ENCODE measurements around the gene PLOD2. TPM values are rescaled to one million over a fixed set of nuclear protein-coding genes. Genes with fewer than 3 reads are reported as not detected.

The PLOD2 gene
- total RNA-seq, 1 donor from 2014 or later = 117 TPM

DNA sequence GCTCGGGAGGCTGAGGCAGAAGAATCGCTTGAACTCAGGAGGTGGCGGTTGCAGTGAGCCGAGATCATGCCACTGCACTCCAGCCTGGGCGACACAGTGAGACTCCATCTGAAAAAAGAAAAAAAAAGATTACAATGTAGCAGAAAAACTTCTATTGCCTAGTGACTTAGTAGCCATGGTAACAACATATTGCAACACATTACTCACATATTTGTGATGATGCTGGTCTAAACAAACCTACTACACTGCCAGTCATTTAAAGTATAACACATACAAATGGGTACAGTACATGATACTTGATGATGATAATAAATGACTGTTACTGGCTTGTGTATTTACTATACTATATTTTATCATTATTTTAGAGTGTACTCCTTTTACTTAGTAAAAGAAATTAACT lies 125.6 kb downstream of the PLOD2 start:
- Histone ChIP-seq H2AFZ (ENCODE audit: low read depth, low read length) (no peak overlapping the region), H3K4me2 (ENCODE audit: low read length) (no peak overlapping the region), H3K27me3 (ENCODE audit: insufficient read depth, low read length) (no peaks in the 10 kb centered on the region), H3K4me1 (ENCODE audit: insufficient read depth, low read length) (no peaks in the 10 kb centered on the region), H3K9ac (ENCODE audit: low read length) (no peak overlapping the region), H3K4me3 (ENCODE audit: insufficient read depth, low read depth, low read length) (no peak overlapping the region), H3K79me2 (ENCODE audit: insufficient read depth, low read length) (no peaks in the 10 kb centered on the region), H3K9me3 (ENCODE audit: insufficient read depth, low read depth, low read length) (no peaks in the 10 kb centered on the region), H3K36me3 (ENCODE audit: insufficient read depth, low read length) (no peaks in the 10 kb centered on the region), H4K20me1 (ENCODE audit: insufficient read depth, low read length) (no peaks in the 10 kb centered on the region), H3K27ac (ENCODE audit: low read depth, low read length) (no peak overlapping the region)
- Mint-ChIP-seq H3K36me3 (ENCODE audit: low read depth, unreplicated experiment) (no peaks in the 10 kb centered on the region), H3K4me3 (ENCODE audit: unreplicated experiment) (no peak overlapping the region), H3K9me3 (ENCODE audit: unreplicated experiment) (peaks cover 2% of the 10 kb centered on the region), H3K27ac (ENCODE audit: unreplicated experiment) (no peak overlapping the region), H3K4me1 (ENCODE audit: low read depth, unreplicated experiment) (no peaks in the 10 kb centered on the region), H3K27me3 (ENCODE audit: low read depth, unreplicated experiment) (no peaks in the 10 kb centered on the region)
- FAIRE-seq = no peak
- TF ChIP-seq EZH2 (IDR thresholded peaks at IDR 0.05; ENCODE audit: insufficient read depth, low read length) = no peak
- TF ChIP-seq, protein P1, sequence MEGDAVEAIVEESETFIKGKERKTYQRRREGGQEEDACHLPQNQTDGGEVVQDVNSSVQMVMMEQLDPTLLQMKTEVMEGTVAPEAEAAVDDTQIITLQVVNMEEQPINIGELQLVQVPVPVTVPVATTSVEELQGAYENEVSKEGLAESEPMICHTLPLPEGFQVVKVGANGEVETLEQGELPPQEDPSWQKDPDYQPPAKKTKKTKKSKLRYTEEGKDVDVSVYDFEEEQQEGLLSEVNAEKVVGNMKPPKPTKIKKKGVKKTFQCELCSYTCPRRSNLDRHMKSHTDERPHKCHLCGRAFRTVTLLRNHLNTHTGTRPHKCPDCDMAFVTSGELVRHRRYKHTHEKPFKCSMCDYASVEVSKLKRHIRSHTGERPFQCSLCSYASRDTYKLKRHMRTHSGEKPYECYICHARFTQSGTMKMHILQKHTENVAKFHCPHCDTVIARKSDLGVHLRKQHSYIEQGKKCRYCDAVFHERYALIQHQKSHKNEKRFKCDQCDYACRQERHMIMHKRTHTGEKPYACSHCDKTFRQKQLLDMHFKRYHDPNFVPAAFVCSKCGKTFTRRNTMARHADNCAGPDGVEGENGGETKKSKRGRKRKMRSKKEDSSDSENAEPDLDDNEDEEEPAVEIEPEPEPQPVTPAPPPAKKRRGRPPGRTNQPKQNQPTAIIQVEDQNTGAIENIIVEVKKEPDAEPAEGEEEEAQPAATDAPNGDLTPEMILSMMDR (IDR thresholded peaks at IDR 0.05; ENCODE audit: insufficient read depth, low read depth, low read length) = no peak
- no peak for DNase-seq (ENCODE audit: low read depth)

DNA sequence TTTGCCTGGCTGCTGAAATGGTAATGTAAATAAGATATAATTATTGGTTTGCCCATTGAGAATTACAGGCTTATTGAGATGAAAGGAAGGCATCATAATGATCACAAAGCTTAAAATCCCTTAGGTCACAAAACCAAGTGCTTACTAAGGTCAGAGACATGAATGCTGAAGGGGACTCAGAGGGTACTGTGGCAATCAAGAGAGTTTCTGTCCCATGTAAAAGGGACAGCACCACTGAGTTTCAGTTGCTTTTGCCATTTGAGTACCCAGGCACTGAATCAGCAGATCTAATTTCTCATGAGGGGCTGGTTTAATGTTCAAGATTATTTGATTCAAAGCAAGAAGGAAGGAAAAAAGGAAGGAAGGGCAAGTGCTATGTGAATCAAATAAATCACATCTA lies 127.0 kb downstream of the PLOD2 start:
- Mint-ChIP-seq H3K4me1 (ENCODE audit: low read depth, unreplicated experiment) (no peaks in the 10 kb centered on the region), H3K4me3 (ENCODE audit: unreplicated experiment) (no peak overlapping the region), H3K27ac (ENCODE audit: unreplicated experiment) (no peak overlapping the region), H3K27me3 (ENCODE audit: low read depth, unreplicated experiment) (no peaks in the 10 kb centered on the region), H3K9me3 (ENCODE audit: unreplicated experiment) (peaks cover 3% of the 10 kb centered on the region), H3K36me3 (ENCODE audit: low read depth, unreplicated experiment) (no peaks in the 10 kb centered on the region)
- Histone ChIP-seq H3K4me1 (ENCODE audit: insufficient read depth, low read length) (no peaks in the 10 kb centered on the region), H4K20me1 (ENCODE audit: insufficient read depth, low read length) (no peaks in the 10 kb centered on the region), H2AFZ (ENCODE audit: low read depth, low read length) (no peak overlapping the region), H3K9ac (ENCODE audit: low read length) (no peak overlapping the region), H3K27me3 (ENCODE audit: insufficient read depth, low read length) (no peaks in the 10 kb centered on the region), H3K4me2 (ENCODE audit: low read length) (no peak overlapping the region), H3K79me2 (ENCODE audit: insufficient read depth, low read length) (no peaks in the 10 kb centered on the region), H3K27ac (ENCODE audit: low read depth, low read length) (no peak overlapping the region), H3K4me3 (ENCODE audit: insufficient read depth, low read depth, low read length) (no peak overlapping the region), H3K36me3 (ENCODE audit: insufficient read depth, low read length) (no peaks in the 10 kb centered on the region), H3K9me3 (ENCODE audit: insufficient read depth, low read depth, low read length) (no peaks in the 10 kb centered on the region)
- FAIRE-seq (no peak), DNase-seq (ENCODE audit: low read depth) (no peak)
- TF ChIP-seq, protein P1 (IDR thresholded peaks at IDR 0.05; ENCODE audit: insufficient read depth, low read depth, low read length) = no peak
- TF ChIP-seq EZH2 (IDR thresholded peaks at IDR 0.05; ENCODE audit: insufficient read depth, low read length) = no peak

DNA sequence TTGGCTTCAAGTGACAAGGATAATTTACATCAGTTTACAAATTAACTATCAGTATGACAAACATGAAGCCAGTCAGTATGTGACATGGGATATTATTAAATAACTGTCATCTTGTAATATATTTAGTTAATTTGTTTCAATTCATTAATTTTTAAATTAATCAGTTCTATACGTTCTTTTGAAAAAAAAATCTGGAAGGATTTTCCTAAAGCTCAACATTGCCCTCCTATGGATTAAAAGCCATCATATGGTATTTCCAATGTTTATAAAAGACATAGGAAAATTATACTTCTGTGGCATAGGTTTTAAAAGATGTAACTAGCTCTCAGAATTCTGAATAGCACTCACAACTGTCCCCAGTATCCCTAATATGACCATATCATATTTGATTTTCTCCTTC lies 134.4 kb downstream of the PLOD2 start:
- Histone ChIP-seq H3K4me2 (ENCODE audit: low read length) (no peak overlapping the region), H3K4me3 (ENCODE audit: insufficient read depth, low read depth, low read length) (no peak overlapping the region), H3K9ac (ENCODE audit: low read length) (no peak overlapping the region), H3K36me3 (ENCODE audit: insufficient read depth, low read length) (no peaks in the 10 kb centered on the region), H2AFZ (ENCODE audit: low read depth, low read length) (no peak overlapping the region), H3K27me3 (ENCODE audit: insufficient read depth, low read length) (no peaks in the 10 kb centered on the region), H3K9me3 (ENCODE audit: insufficient read depth, low read depth, low read length) (peaks cover 4% of the 10 kb centered on the region), H3K4me1 (ENCODE audit: insufficient read depth, low read length) (no peaks in the 10 kb centered on the region), H3K27ac (ENCODE audit: low read depth, low read length) (no peak overlapping the region), H4K20me1 (ENCODE audit: insufficient read depth, low read length) (no peaks in the 10 kb centered on the region), H3K79me2 (ENCODE audit: insufficient read depth, low read length) (no peaks in the 10 kb centered on the region)
- Mint-ChIP-seq H3K27me3 (ENCODE audit: low read depth, unreplicated experiment) (no peaks in the 10 kb centered on the region), H3K9me3 (ENCODE audit: unreplicated experiment) (peaks cover 3% of the 10 kb centered on the region), H3K4me1 (ENCODE audit: low read depth, unreplicated experiment) (no peaks in the 10 kb centered on the region), H3K36me3 (ENCODE audit: low read depth, unreplicated experiment) (no peaks in the 10 kb centered on the region), H3K4me3 (ENCODE audit: unreplicated experiment) (no peak overlapping the region), H3K27ac (ENCODE audit: unreplicated experiment) (no peak overlapping the region)
- FAIRE-seq (no peak), DNase-seq (ENCODE audit: low read depth) (no peak)
- TF ChIP-seq, protein P1 (IDR thresholded peaks at IDR 0.05; ENCODE audit: insufficient read depth, low read depth, low read length) = no peak
- no peak for TF ChIP-seq EZH2 (IDR thresholded peaks at IDR 0.05; ENCODE audit: insufficient read depth, low read length)

Data from astrocyte (in vitro differentiated cells and primary cell).